Ovary (tissue), 3 donors: Measurements from ENCODE around the gene FOXI3.

Source experiments
- EP300 ChIP-seq: sonication (generic); formaldehyde crosslinking; IDR thresholded peaks from one replicate; pipeline ENCODE4 v1.6.1; 2017; ENCODE audit warnings: antibody characterized with exemption
- POLR2A ChIP-seq: fragments of 450-650 bp; IDR thresholded peaks from one replicate; pipeline ENCODE4 v1.6.1; 2017; ENCODE audit warnings: antibody characterized with exemption, mild to moderate bottlenecking, moderate library complexity
- TF ChIP-seq, protein P1 (sequence below), 3 donors: fragments of 450-650 bp in 2 of 3; fragments of 200-600 bp in 1 of 3; IDR thresholded peaks; one replicate each; pipeline versions ENCODE4 v1.5.1 to v1.8.0; 2016 to 2022; ENCODE audit warnings: antibody characterized with exemption in 3 of 3, mild to moderate bottlenecking in 1 of 3
- donor health status: DM: no; HTN: no; CAD: no.

DNA sequence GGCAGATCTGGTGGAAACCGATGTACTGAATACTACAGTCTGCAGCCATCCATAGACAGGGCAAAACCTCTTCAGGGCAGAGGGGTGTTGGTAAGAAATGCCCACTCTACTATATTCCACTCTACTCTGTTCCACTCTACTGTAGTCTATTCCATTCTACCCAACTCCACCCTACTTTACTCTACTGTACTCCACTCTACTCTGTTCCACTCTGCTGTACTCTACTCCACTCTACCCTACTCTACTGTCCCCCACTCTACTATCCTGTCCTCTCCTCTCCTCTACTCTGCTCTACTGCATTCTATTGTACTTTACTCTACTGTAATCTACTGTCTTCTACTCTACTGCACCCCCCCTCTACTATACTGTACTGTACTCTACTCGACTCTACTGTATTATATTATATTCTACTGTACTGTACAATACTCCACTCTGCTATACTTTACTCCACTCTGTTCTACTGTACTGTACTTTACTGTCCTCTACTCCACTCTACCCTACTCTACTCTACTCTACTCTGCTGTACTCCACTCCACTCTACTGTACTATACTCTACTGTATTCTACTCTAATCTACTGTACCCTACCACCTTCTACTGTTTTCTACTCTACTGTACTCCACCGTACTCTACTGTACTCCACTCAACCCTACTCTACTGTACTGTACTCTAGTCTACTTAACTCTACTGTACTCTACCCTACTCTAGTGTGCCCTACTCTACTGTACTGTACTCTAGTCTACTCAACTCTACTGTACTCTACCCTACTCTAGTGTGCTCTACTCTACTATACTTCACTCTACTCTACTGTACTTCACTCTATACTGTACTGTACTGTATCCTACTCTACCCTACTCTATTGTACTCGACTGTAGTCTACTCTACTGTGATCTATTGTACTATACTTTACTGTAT is 17.0 kb upstream of the FOXI3 start:
- TF ChIP-seq POLR2A (no peak), EP300 (no peak)
- TF ChIP-seq, protein P1, sequence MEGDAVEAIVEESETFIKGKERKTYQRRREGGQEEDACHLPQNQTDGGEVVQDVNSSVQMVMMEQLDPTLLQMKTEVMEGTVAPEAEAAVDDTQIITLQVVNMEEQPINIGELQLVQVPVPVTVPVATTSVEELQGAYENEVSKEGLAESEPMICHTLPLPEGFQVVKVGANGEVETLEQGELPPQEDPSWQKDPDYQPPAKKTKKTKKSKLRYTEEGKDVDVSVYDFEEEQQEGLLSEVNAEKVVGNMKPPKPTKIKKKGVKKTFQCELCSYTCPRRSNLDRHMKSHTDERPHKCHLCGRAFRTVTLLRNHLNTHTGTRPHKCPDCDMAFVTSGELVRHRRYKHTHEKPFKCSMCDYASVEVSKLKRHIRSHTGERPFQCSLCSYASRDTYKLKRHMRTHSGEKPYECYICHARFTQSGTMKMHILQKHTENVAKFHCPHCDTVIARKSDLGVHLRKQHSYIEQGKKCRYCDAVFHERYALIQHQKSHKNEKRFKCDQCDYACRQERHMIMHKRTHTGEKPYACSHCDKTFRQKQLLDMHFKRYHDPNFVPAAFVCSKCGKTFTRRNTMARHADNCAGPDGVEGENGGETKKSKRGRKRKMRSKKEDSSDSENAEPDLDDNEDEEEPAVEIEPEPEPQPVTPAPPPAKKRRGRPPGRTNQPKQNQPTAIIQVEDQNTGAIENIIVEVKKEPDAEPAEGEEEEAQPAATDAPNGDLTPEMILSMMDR (IDR thresholded peaks at IDR 0.05): no peak
